B cell (primary cell): ENCODE data around the gene AMMECR1. TPM values are rescaled to one million over a fixed set of nuclear protein-coding genes. Genes with fewer than 3 reads are reported as not detected.

ENCODE experiments used
- ATAC-seq: fragments of 200-7000 bp; cut with Tn5 transposase; one replicate; pipeline ENCODE4 v1.10.0; 2021; ENCODE audit warnings: low read depth, mild to moderate bottlenecking, moderate number of reproducible peaks, moderate library complexity
- CTCF ChIA-PET: fragments of 350-600 bp; sonication (Branson Sonifier 250); formaldehyde crosslinking; loops from one replicate; lab custom pipeline; 2021; ENCODE audit warnings: antibody characterized with exemption, inconsistent platforms; lab: Charles Lee
- POLR2A ChIA-PET: fragments of 350-600 bp; sonication (Branson Sonifier 250); formaldehyde crosslinking; loops from one replicate; lab custom pipeline; 2021; ENCODE audit warnings: antibody characterized with exemption; lab: Charles Lee
- DNase-seq: peaks from one replicate; pipeline ENCODE4 v3.0.0; 2013
- H2AFZ ChIP-seq: 2 replicates; pipeline ENCODE4 v1.6.1; 2012; ENCODE audit warnings: mild to moderate bottlenecking, low read depth, low read length; ENCODE audit not compliant: insufficient read depth, poor library complexity, severe bottlenecking
- H3K27ac ChIP-seq, 2 donors: 1 replicate in 1 of 2; 2 replicates in 1 of 2; pipeline ENCODE4 v1.5.1; 2012 to 2013; ENCODE audit warnings: low read length in 2 of 2, mild to moderate bottlenecking in 2 of 2, moderate library complexity in 1 of 2
- H3K27me3 ChIP-seq, 4 experiments: fragments of 200-600 bp in 1 of 4; sonication (generic) in 1 of 4; replicated peaks in 1 of 4; 1 replicate in 2 of 4; 2 replicates in 2 of 4; pipeline versions ENCODE4 v1.6.1 to v1.7.0; 2013 to 2016; ENCODE audit warnings: low read length in 3 of 4, mild to moderate bottlenecking in 2 of 4, mixed read lengths in 1 of 4, moderate library complexity in 1 of 4; ENCODE audit not compliant: insufficient read depth in 4 of 4, control insufficient read depth in 3 of 4; ENCODE audit errors: control extremely low read depth in 1 of 4
- H3K36me3 ChIP-seq, 2 experiments: replicated peaks in 1 of 2; 1 replicate in 1 of 2; 2 replicates in 1 of 2; pipeline versions ENCODE4 v1.6.1 to v1.7.1; 2013; ENCODE audit warnings: low read length in 1 of 2; ENCODE audit not compliant: insufficient read depth in 2 of 2, control insufficient read depth in 1 of 2; ENCODE audit errors: control extremely low read depth in 1 of 2, extremely low read depth in 1 of 2
- H3K4me1 ChIP-seq, 2 donors: fragments of 200-600 bp in 1 of 2; sonication (generic) in 1 of 2; 1 replicate in 1 of 2; 2 replicates in 1 of 2; pipeline versions ENCODE4 v1.5.1 to v1.6.1; 2013 to 2017; ENCODE audit warnings: low read length in 2 of 2; ENCODE audit not compliant: control insufficient read depth in 2 of 2, insufficient read depth in 2 of 2
- H3K4me2 ChIP-seq: replicated peaks from 2 replicates; pipeline ENCODE3; 2012; ENCODE audit warnings: mild to moderate bottlenecking, low read depth, low read length; ENCODE audit not compliant: poor library complexity, severe bottlenecking
- H3K4me3 ChIP-seq, 5 experiments: fragments of 200-600 bp in 1 of 5; sonication (generic) in 1 of 5; 1 replicate in 3 of 5; 2 replicates in 2 of 5; pipeline versions ENCODE4 v1.5.1 to v1.7.0; 2011 to 2016; ENCODE audit warnings: low read length in 4 of 5, mild to moderate bottlenecking in 4 of 5, low read depth in 2 of 5, control low read depth in 1 of 5, moderate library complexity in 1 of 5; ENCODE audit not compliant: insufficient read depth in 1 of 5; ENCODE audit errors: control extremely low read depth in 1 of 5, extremely low read depth in 1 of 5
- H3K79me2 ChIP-seq: fragments of 200-600 bp; sonication (generic); one replicate; pipeline ENCODE4 v1.6.0; 2016; ENCODE audit warnings: low read length; ENCODE audit not compliant: control insufficient read depth, insufficient read depth
- H3K9ac ChIP-seq: fragments of 200-600 bp; sonication (generic); 2 replicates; pipeline ENCODE4 v1.6.1; 2017; ENCODE audit warnings: mild to moderate bottlenecking, low read length, moderate library complexity
- H3K9me3 ChIP-seq, 3 donors: one replicate each; pipeline versions ENCODE4 v1.6.1 to v1.7.1; 2013; ENCODE audit warnings: low read length in 2 of 3; ENCODE audit not compliant: control insufficient read depth in 2 of 3, insufficient read depth in 1 of 3; ENCODE audit errors: control extremely low read depth in 1 of 3
- H4K20me1 ChIP-seq: 2 replicates; pipeline ENCODE4 v1.6.0; 2012; ENCODE audit warnings: mild to moderate bottlenecking, low read length; ENCODE audit not compliant: insufficient read depth, control insufficient read depth, poor library complexity, severe bottlenecking
- H3K27ac Mint-ChIP-seq: one replicate; pipeline ENCODE4 v1.8.0; 2021; ENCODE audit warnings: mixed read lengths
- H3K27me3 Mint-ChIP-seq: one replicate; pipeline ENCODE4 v1.8.0; 2021; ENCODE audit warnings: mixed read lengths
- H3K4me1 Mint-ChIP-seq: one replicate; pipeline ENCODE4 v1.8.0; 2021; ENCODE audit warnings: mixed read lengths
- H3K4me3 Mint-ChIP-seq: one replicate; pipeline ENCODE4 v1.8.0; 2021; ENCODE audit warnings: mixed read lengths
- H3K9me3 Mint-ChIP-seq: one replicate; pipeline ENCODE4 v1.8.0; 2022; ENCODE audit warnings: mixed read lengths; ENCODE audit not compliant: insufficient read depth
- EZH2 ChIP-seq: IDR thresholded peaks from 2 replicates; pipeline ENCODE4 v1.6.1; 2012; ENCODE audit warnings: borderline replicate concordance, low read depth, mild to moderate bottlenecking, moderate library complexity, low read length; ENCODE audit not compliant: insufficient read depth, poor library complexity, severe bottlenecking
- WGBS: methylation state at CpG from one replicate; pipeline ENCODE4 v1.1.5; 2013; ENCODE audit warnings: missing lambda C conversion rate; ENCODE audit not compliant: insufficient coverage; 5-methylcytosine and 5-hydroxymethylcytosine counted together
- intact Hi-C: fragments of 100-400 bp; cut with micrococcal nuclease; formaldehyde crosslinking; loops from one replicate; pipeline ENCODE4 v1.10.0; 2022
- polyA plus RNA-seq: library from polyadenylated mRNA; depleted of rRNA; stranded (reverse); fragments of >200 nt; gene quantifications from 2 replicates; pipeline ENCODE4 v1.2.3, GENCODE V29; 2012
- total RNA-seq, 2 donors: library from RNA; stranded (reverse); fragments of 120-200 nt in 1 of 2; gene quantifications; 1 replicate in 1 of 2; 2 replicates in 1 of 2; pipeline versions ENCODE4 v1.2.3 to v1.2.4, GENCODE V29; 2013 to 2022
- TF ChIP-seq, protein P1 (sequence below): fragments of 200-600 bp; IDR thresholded peaks from one replicate; pipeline ENCODE4 v1.8.0; 2022; ENCODE audit warnings: antibody characterized with exemption, mild to moderate bottlenecking

AMMECR1 gene
- total and polyA plus RNA-seq, 2 donors (not counting 1 experiment from before 2014, with no cell fraction given) = 5.7 to 12.7 TPM

DNA sequence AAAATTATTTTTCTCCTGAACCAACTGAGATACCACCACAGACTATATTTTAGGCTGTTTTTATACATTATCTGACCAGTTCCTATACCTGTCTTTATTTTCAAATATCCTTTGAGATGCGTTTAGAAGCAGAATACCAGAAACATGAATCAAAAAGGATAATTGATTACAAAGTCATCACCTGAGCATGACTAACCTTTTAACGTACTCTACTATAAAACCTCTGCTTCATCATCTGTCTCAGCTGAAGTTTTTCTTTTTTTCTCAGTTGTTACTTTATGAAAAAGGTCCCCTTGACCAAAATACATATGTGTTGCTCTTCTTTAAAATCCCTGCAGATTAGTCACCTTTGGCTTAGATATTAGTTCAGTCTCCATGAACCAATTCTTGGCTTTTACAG lies 109.8 kb downstream of the AMMECR1 start:
- CTCF ChIA-PET = interaction anchor here (1.5 kb wide), 1 partner anchor 48 kb away, joined by 3 read pairs; no protein-coding TSS in a partner anchor
- H3K9me3 ChIP-seq = no peaks in the 10 kb centered on the region
- H3K4me3 ChIP-seq = no peak overlapping the region
- no CpG with 5 or more reads among the region's 2 CpGs for WGBS
- H3K4me2 ChIP-seq = no peak overlapping the region
- H4K20me1 ChIP-seq = no peaks in the 10 kb centered on the region
- DNase-seq (no peak), ATAC-seq (no peak)
- Mint-ChIP-seq H3K4me1 (no peaks in the 10 kb centered on the region), H3K27me3 (no peaks in the 10 kb centered on the region), H3K27ac (no peak overlapping the region), H3K4me3 (no peak overlapping the region), H3K9me3 (no peaks in the 10 kb centered on the region)
- H3K27me3 ChIP-seq = no peaks in the 10 kb centered on the region
- H3K79me2 ChIP-seq = no peaks in the 10 kb centered on the region
- no peaks in the 10 kb centered on the region for H3K36me3 ChIP-seq
- H3K9ac ChIP-seq = no peak overlapping the region
- H3K4me1 ChIP-seq = no peaks in the 10 kb centered on the region
- intact Hi-C loops = no loop called here
- TF ChIP-seq EZH2 = no peak
- TF ChIP-seq, protein P1, sequence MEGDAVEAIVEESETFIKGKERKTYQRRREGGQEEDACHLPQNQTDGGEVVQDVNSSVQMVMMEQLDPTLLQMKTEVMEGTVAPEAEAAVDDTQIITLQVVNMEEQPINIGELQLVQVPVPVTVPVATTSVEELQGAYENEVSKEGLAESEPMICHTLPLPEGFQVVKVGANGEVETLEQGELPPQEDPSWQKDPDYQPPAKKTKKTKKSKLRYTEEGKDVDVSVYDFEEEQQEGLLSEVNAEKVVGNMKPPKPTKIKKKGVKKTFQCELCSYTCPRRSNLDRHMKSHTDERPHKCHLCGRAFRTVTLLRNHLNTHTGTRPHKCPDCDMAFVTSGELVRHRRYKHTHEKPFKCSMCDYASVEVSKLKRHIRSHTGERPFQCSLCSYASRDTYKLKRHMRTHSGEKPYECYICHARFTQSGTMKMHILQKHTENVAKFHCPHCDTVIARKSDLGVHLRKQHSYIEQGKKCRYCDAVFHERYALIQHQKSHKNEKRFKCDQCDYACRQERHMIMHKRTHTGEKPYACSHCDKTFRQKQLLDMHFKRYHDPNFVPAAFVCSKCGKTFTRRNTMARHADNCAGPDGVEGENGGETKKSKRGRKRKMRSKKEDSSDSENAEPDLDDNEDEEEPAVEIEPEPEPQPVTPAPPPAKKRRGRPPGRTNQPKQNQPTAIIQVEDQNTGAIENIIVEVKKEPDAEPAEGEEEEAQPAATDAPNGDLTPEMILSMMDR = no peak
- H2AFZ ChIP-seq = no peak overlapping the region
- POLR2A ChIA-PET = no interaction called here
- H3K27ac ChIP-seq = no peak overlapping the region

DNA sequence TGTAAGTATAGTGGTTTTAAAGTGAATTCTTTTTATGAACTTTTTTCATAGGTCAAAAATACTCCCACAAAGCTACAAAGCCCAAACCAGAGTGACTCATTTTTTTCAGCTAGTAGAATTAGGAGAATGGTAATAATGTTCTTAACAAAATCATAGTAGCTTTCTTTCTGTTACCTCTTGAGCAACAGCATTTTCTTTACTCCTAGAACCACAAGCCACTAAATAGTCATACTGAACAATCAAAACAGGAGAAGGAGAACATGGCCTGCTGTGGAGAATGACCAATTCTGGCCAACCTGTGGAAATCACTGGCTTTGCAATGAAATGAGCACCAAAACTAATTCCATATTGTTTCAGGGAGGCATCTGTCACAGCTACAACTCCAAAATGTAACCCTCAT lies 112.9 kb downstream of the AMMECR1 start:
- H3K4me2 ChIP-seq = no peak overlapping the region
- H2AFZ ChIP-seq = no peak overlapping the region
- ChIA-PET CTCF (no interaction called here), POLR2A (no interaction called here)
- Mint-ChIP-seq H3K27me3 (no peaks in the 10 kb centered on the region), H3K4me3 (no peak overlapping the region), H3K4me1 (no peaks in the 10 kb centered on the region), H3K27ac (no peak overlapping the region), H3K9me3 (no peaks in the 10 kb centered on the region)
- TF ChIP-seq, protein P1 = no peak
- no peak for TF ChIP-seq EZH2
- H3K4me3 ChIP-seq = no peak overlapping the region
- no peak overlapping the region for H3K9ac ChIP-seq
- intact Hi-C loops = no loop called here
- H3K4me1 ChIP-seq = no peaks in the 10 kb centered on the region
- no peaks in the 10 kb centered on the region for H3K9me3 ChIP-seq
- ATAC-seq = no peak
- H4K20me1 ChIP-seq = no peaks in the 10 kb centered on the region
- peaks cover 0 to 9% of the 10 kb centered on the region in 2 experiments for H3K36me3 ChIP-seq
- no peaks in the 10 kb centered on the region for H3K27me3 ChIP-seq
- H3K79me2 ChIP-seq = no peaks in the 10 kb centered on the region
- H3K27ac ChIP-seq = no peak overlapping the region
- no peak for DNase-seq
